ENCODE measurements around the gene NPAS3. TPM values are rescaled to one million over a fixed set of nuclear protein-coding genes. Genes with fewer than 3 reads are reported as not detected.
A peak's percentile ranks its signal among the peaks of the same experiment; 100 is the strongest.

NPAS3 gene
- total and polyA plus RNA-seq, 2 of the 13 experiments (the other 11 are each of a cell fraction or from before 2014, with no cell fraction given): not detected

DNA sequence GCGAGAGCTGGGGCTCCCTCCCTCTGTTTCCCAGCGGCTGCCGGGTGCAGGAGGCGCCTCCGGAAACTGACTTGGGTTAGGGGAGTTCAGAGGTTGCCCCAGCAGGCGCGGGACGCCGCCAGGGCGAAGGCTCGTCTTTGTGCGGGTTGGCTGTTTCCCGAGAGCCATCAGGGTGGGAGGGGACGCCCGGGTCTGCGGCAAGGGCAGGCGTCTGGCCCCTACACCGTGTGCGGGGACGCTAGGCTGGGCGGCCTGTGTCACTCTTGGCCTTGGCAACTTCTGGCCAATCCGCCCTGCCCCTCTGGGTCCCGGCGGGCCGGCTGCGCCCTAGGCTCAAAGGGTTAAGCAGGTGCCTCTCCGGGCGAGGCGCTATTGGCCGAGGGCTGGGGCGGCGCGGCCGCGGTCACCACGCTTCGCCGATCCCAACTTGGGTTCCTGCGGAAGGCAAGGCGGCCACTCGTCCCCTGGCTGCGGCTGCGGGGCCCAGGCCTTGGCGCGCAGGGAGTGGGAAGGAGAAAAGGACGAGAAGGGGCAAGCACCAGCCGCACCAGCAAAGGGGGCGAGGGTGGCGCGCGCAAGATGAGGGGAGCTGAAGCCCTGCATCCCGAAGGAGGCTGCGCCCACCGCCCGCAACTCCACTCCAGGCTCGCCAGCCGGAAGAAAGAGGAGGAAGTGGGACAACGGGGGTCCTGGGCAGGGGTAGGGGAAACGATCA, 5.6 kb upstream of the NPAS3 start:
- Histone ChIP-seq H3K9me3 (ENCODE audit: low read length) (no peaks in the 10 kb centered on the region), H2AFZ (ENCODE audit: low read length) (no peak overlapping the region), H4K20me1 (ENCODE audit: insufficient read depth, low read length) (no peaks in the 10 kb centered on the region; the same call in 1 of the 2 replicates), H3K4me3 (replicated peaks in 1 of 3; ENCODE audit: insufficient read depth in 1 of 3, low read depth in 2 of 3, low read length in 3 of 3) (no peak overlapping the region), H3K9ac (ENCODE audit: insufficient read depth, low read depth, low read length) (no peak overlapping the region), H3K4me2 (ENCODE audit: low read depth, low read length) (no peak overlapping the region), H3K27ac (ENCODE audit: extremely low read length, insufficient read depth, low read length) (no peak overlapping the region), H3K4me1 (ENCODE audit: insufficient read depth, low read length) (no peaks in the 10 kb centered on the region), H3K79me2 (ENCODE audit: insufficient read depth, low read length) (no peaks in the 10 kb centered on the region), H3K36me3 (replicated peaks in 1 of 2; ENCODE audit: control insufficient read depth in 1 of 2, insufficient read depth in 2 of 2, low read length in 2 of 2) (no peaks in the 10 kb centered on the region), H3K27me3 (ENCODE audit: control insufficient read depth in 1 of 2, insufficient read depth in 2 of 2, low read length in 2 of 2) (peaks cover 14 to 63% of the 10 kb centered on the region in 2 experiments)
- in situ Hi-C loops (cut with HindIII; ENCODE audit: extremely low pct_ligation_motif_present, low pct_unique_long_range_greater_than_20kb) (no loop called here), intact Hi-C loops (cut with micrococcal nuclease; ENCODE audit: unreplicated experiment) (no loop called here)
- WGBS (ENCODE audit: low lambda C conversion rate): 42% methylated on average over 55 of the region's 59 CpGs
- BruUV-seq (replicated peaks): no TSS peak
- FAIRE-seq (no peak), ATAC-seq (peak; percentile 12; the same call in 2 of the 3 replicates), DNase-seq (ENCODE audit: low spot score) (no peak)
- POLR2A ChIA-PET: no interaction called here
- CTCF ChIA-PET (ENCODE audit: low intra/inter-chr PET ratio, low total read pairs): no interaction called here
- TF ChIP-seq KAT2B (IDR thresholded peaks at IDR 0.05; ENCODE audit: borderline replicate concordance, low read depth, low read length) (no peak), SMAD3 (CRISPR knock-in tag; IDR thresholded peaks at IDR 0.05) (no peak), MNT (IDR thresholded peaks at IDR 0.05) (no peak), ZNF441 (CRISPR knock-in tag; IDR thresholded peaks at IDR 0.05; ENCODE audit: borderline replicate concordance) (no peak), TSC22D2 (CRISPR knock-in tag; IDR thresholded peaks at IDR 0.05; ENCODE audit: borderline replicate concordance) (no peak), ZBTB7B (CRISPR knock-in tag; IDR thresholded peaks at IDR 0.05) (no peak), MEF2D (CRISPR knock-in tag; IDR thresholded peaks at IDR 0.05) (no peak), IRX3 (CRISPR knock-in tag; IDR thresholded peaks at IDR 0.05; ENCODE audit: borderline replicate concordance, low read depth) (no peak), ARID2 (CRISPR knock-in tag; IDR thresholded peaks at IDR 0.05; ENCODE audit: borderline replicate concordance) (no peak), GABPB1 (CRISPR knock-in tag; IDR thresholded peaks at IDR 0.05) (peak; percentile 11; the same call in 1 of the 2 replicates), ZBTB8A (CRISPR knock-in tag; IDR thresholded peaks at IDR 0.05; ENCODE audit: borderline replicate concordance, low read depth) (no peak), ZNF550 (CRISPR knock-in tag; IDR thresholded peaks at IDR 0.05; ENCODE audit: borderline replicate concordance) (no peak), MXI1 (IDR thresholded peaks at IDR 0.05; ENCODE audit: borderline replicate concordance, low read depth, low read length) (no peak), POLR2A (IDR thresholded peaks at IDR 0.05; ENCODE audit: insufficient read depth in 1 of 2, low read depth in 2 of 2, low read length in 2 of 2) (no peak), ZMYM2 (CRISPR knock-in tag; IDR thresholded peaks at IDR 0.05) (no peak), ZNF768 (CRISPR knock-in tag; IDR thresholded peaks at IDR 0.05) (peak; percentile 31; the same call in 1 of the 2 replicates)
- TF ChIP-seq, protein P1, sequence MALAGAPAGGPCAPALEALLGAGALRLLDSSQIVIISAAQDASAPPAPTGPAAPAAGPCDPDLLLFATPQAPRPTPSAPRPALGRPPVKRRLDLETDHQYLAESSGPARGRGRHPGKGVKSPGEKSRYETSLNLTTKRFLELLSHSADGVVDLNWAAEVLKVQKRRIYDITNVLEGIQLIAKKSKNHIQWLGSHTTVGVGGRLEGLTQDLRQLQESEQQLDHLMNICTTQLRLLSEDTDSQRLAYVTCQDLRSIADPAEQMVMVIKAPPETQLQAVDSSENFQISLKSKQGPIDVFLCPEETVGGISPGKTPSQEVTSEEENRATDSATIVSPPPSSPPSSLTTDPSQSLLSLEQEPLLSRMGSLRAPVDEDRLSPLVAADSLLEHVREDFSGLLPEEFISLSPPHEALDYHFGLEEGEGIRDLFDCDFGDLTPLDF (CRISPR knock-in tag; IDR thresholded peaks at IDR 0.05): no peak
- TF ChIP-seq, protein P2, sequence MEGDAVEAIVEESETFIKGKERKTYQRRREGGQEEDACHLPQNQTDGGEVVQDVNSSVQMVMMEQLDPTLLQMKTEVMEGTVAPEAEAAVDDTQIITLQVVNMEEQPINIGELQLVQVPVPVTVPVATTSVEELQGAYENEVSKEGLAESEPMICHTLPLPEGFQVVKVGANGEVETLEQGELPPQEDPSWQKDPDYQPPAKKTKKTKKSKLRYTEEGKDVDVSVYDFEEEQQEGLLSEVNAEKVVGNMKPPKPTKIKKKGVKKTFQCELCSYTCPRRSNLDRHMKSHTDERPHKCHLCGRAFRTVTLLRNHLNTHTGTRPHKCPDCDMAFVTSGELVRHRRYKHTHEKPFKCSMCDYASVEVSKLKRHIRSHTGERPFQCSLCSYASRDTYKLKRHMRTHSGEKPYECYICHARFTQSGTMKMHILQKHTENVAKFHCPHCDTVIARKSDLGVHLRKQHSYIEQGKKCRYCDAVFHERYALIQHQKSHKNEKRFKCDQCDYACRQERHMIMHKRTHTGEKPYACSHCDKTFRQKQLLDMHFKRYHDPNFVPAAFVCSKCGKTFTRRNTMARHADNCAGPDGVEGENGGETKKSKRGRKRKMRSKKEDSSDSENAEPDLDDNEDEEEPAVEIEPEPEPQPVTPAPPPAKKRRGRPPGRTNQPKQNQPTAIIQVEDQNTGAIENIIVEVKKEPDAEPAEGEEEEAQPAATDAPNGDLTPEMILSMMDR (CRISPR knock-in tag; IDR thresholded peaks at IDR 0.05): no peak
- TF ChIP-seq, protein P3, sequence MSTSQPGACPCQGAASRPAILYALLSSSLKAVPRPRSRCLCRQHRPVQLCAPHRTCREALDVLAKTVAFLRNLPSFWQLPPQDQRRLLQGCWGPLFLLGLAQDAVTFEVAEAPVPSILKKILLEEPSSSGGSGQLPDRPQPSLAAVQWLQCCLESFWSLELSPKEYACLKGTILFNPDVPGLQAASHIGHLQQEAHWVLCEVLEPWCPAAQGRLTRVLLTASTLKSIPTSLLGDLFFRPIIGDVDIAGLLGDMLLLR (CRISPR knock-in tag; IDR thresholded peaks at IDR 0.05): peak; percentile 68; the same call in 1 of the 2 replicates

All from HepG2 (cell line).